T-cell (primary cell): ENCODE results near the gene DNAJB12. TPM values are rescaled to one million over a fixed set of nuclear protein-coding genes. Genes with fewer than 3 reads are reported as not detected.

Experiments used
- ATAC-seq, 4 experiments: fragments of 200-7000 bp in 3 of 4; fragments of 150-1000 bp in 1 of 4; cut with Tn5 transposase; replicated peaks in 1 of 4; 1 replicate in 3 of 4; 2 replicates in 1 of 4; pipeline ENCODE4 v1.10.0; 2021; ENCODE audit warnings: moderate library complexity in 3 of 4, mild to moderate bottlenecking in 2 of 4, moderate number of reproducible peaks in 1 of 4
- CTCF ChIA-PET, 2 donors: fragments of 300-600 bp; sonication (Branson Sonifier 250); formaldehyde crosslinking; loops; one replicate each; lab custom pipeline; 2022; ENCODE audit warnings: antibody characterized with exemption in 2 of 2; lab: Charles Lee
- POLR2A ChIA-PET, 2 donors: fragments of 300-600 bp; sonication (Branson Sonifier 250); formaldehyde crosslinking; loops; one replicate each; lab custom pipeline; 2022; ENCODE audit warnings: antibody characterized with exemption in 2 of 2; lab: Charles Lee
- DNase-seq, 35 experiments: peaks; one replicate each; pipeline versions ENCODE4 v3.0.0 to v3.0.0-alpha.2; 2013 to 2023
- H3K27ac ChIP-seq: one replicate; pipeline ENCODE4 v1.5.1; 2013; ENCODE audit warnings: low read length
- H3K27me3 ChIP-seq, 2 experiments: replicated peaks in 1 of 2; 1 replicate in 1 of 2; 2 replicates in 1 of 2; pipeline versions ENCODE4 v1.6.1 to v1.7.0; 2013; ENCODE audit warnings: low read length in 1 of 2, mixed read lengths in 1 of 2; ENCODE audit not compliant: control insufficient read depth in 2 of 2, insufficient read depth in 2 of 2; ENCODE audit errors: extremely low read depth in 1 of 2
- H3K36me3 ChIP-seq, 2 donors: 1 replicate in 1 of 2; 2 replicates in 1 of 2; pipeline versions ENCODE4 v1.6.1 to v1.7.0; 2013; ENCODE audit warnings: low read length in 1 of 2; ENCODE audit not compliant: control insufficient read depth in 2 of 2, insufficient read depth in 1 of 2; ENCODE audit errors: extremely low read depth in 1 of 2
- H3K4me1 ChIP-seq, 2 experiments: 1 replicate in 1 of 2; 2 replicates in 1 of 2; pipeline versions ENCODE4 v1.6.1 to v1.7.0; 2013; ENCODE audit warnings: low read length in 2 of 2, mixed read lengths in 1 of 2; ENCODE audit not compliant: insufficient read depth in 2 of 2, control insufficient read depth in 1 of 2; ENCODE audit errors: extremely low read depth in 1 of 2
- H3K4me3 ChIP-seq, 2 donors: 1 replicate in 1 of 2; 2 replicates in 1 of 2; pipeline versions ENCODE4 v1.5.1 to v1.7.0; 2013; ENCODE audit warnings: mild to moderate bottlenecking in 2 of 2, low read length in 1 of 2, moderate library complexity in 1 of 2; ENCODE audit not compliant: control insufficient read depth in 1 of 2; ENCODE audit errors: extremely low read depth in 1 of 2
- H3K9me3 ChIP-seq: 2 replicates; pipeline ENCODE4 v1.7.0; 2013
- H3K27ac Mint-ChIP-seq, 2 donors: one replicate each; pipeline ENCODE4 v1.8.0; 2020 to 2021; ENCODE audit warnings: mild to moderate bottlenecking in 2 of 2, mixed read lengths in 2 of 2
- H3K27me3 Mint-ChIP-seq, 2 donors: one replicate each; pipeline ENCODE4 v1.8.0; 2021 to 2022; ENCODE audit warnings: mixed read lengths in 2 of 2
- H3K36me3 Mint-ChIP-seq: one replicate; pipeline ENCODE4 v1.8.0; 2021; ENCODE audit warnings: mixed read lengths
- H3K4me1 Mint-ChIP-seq, 3 donors: one replicate each; pipeline ENCODE4 v1.8.0; 2020 to 2022; ENCODE audit warnings: mixed read lengths in 3 of 3, mild to moderate bottlenecking in 1 of 3
- H3K4me3 Mint-ChIP-seq, 3 donors: one replicate each; pipeline ENCODE4 v1.8.0; 2020 to 2022; ENCODE audit warnings: mild to moderate bottlenecking in 3 of 3, mixed read lengths in 3 of 3, moderate library complexity in 3 of 3
- H3K9me3 Mint-ChIP-seq, 3 donors: one replicate each; pipeline ENCODE4 v1.8.0; 2020 to 2022; ENCODE audit warnings: mixed read lengths in 3 of 3
- WGBS: methylation state at CpG from one replicate; pipeline ENCODE4 v1.1.5; 2013; ENCODE audit warnings: missing lambda C conversion rate; ENCODE audit not compliant: insufficient coverage; 5-methylcytosine and 5-hydroxymethylcytosine counted together
- total RNA-seq, 35 experiments: library from RNA in 6 of 35; stranded (reverse) in 6 of 35; fragments of 120-200 nt in 1 of 35; gene quantifications; one replicate each; pipeline versions ENCODE4 v1.2.1 to v1.2.4 and lab custom pipeline; 2013 to 2026

The DNAJB12 gene
- total RNA-seq, 5 donors from 2014 or later (not counting 1 experiment from before 2014, with no cell fraction given): 27.1 to 41.4 (median 31.2) TPM

DNA sequence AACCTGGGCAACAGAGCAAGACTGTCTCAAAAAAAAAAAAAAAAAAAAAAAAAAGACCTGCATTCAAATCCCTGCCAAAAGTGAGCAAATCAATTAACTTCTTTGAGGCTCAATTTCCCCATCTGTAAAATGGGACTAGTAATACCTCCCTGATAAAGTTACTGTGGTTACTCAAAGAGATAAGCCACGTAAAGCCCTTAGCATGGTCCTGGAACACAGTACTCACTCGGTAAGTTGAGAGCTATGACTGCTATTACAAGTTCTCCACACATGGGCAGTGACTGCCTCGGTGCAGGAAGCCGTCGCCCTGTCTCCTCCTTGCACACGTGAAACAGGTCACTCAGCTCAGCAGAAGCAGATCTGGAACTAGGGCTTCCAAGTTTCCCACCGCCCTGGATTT is 43.1 kb downstream of the DNAJB12 start:
- H3K27ac Mint-ChIP-seq: peak overlapping the region; percentile 25 to 59
- H3K4me1 Mint-ChIP-seq: peaks cover 62 to 74% (median 67%) of the 10 kb centered on the region in 3 donors
- H3K9me3 Mint-ChIP-seq: no peaks in the 10 kb centered on the region
- Histone ChIP-seq H3K9me3 (no peaks in the 10 kb centered on the region), H3K27me3 (peaks cover 0 to 5% of the 10 kb centered on the region in 2 experiments), H3K4me1 (peaks cover 41 to 64% of the 10 kb centered on the region in 2 experiments), H3K36me3 (no peaks in the 10 kb centered on the region), H3K4me3 (no peak overlapping the region), H3K27ac (no peak overlapping the region)
- ChIA-PET POLR2A (interaction anchor here (0.6 kb wide), 3 partner anchors 9 to 20 kb away, joined by 3 to 5 read pairs (median 4); no protein-coding TSS in a partner anchor), CTCF (interaction anchor here in 1 of 2 donors (1.1 kb wide), 1 partner anchor 37 kb away, joined by 9 read pairs; no protein-coding TSS in a partner anchor)
- no peak overlapping the region for H3K4me3 Mint-ChIP-seq
- H3K36me3 Mint-ChIP-seq: no peaks in the 10 kb centered on the region
- peak; percentile 64 to 71 (median 66) for ATAC-seq
- no peaks in the 10 kb centered on the region for H3K27me3 Mint-ChIP-seq
- WGBS: 60% methylated on average over 3 of the region's 7 CpGs
- DNase-seq: peak in 1 of 35 experiments; percentile 38

- 94% methylated on average over 3 of the region's 4 CpGs for WGBS
- DNase-seq (no peak), ATAC-seq (no peak)
- CTCF ChIA-PET: interaction anchor here in 1 of 2 donors (1.1 kb wide), 1 partner anchor 36 kb away, joined by 9 read pairs; no protein-coding TSS in a partner anchor
- peaks cover 31 to 60% of the 10 kb centered on the region in 2 experiments for H3K4me1 ChIP-seq
- no peak overlapping the region for H3K4me3 ChIP-seq
- peaks cover 0 to 5% of the 10 kb centered on the region in 2 experiments for H3K27me3 ChIP-seq
- no peaks in the 10 kb centered on the region for H3K36me3 Mint-ChIP-seq
- no peaks in the 10 kb centered on the region for H3K27me3 Mint-ChIP-seq
- peak overlapping the region in 1 of 2 donors; percentile 39 for H3K27ac Mint-ChIP-seq
- POLR2A ChIA-PET: no interaction called here
- H3K4me3 Mint-ChIP-seq: peak overlapping the region in 1 of 3 donors; percentile 76
- no peaks in the 10 kb centered on the region for H3K9me3 Mint-ChIP-seq
- H3K4me1 Mint-ChIP-seq: peaks cover 62 to 71% (median 64%) of the 10 kb centered on the region in 3 donors
- no peak overlapping the region for H3K27ac ChIP-seq
- no peaks in the 10 kb centered on the region for H3K9me3 ChIP-seq
- H3K36me3 ChIP-seq: no peaks in the 10 kb centered on the region
Observed at GRCh38 chr10:72310636-72311035, 44.1 kb downstream of the DNAJB12 start.

- POLR2A ChIA-PET: no interaction called here
- Mint-ChIP-seq H3K36me3 (no peaks in the 10 kb centered on the region), H3K27me3 (no peaks in the 10 kb centered on the region), H3K4me3 (peak overlapping the region in 1 of 3 donors; percentile 76), H3K9me3 (no peaks in the 10 kb centered on the region), H3K27ac (peak overlapping the region; percentile 39 to 60), H3K4me1 (peaks cover 62 to 71% (median 64%) of the 10 kb centered on the region in 3 donors)
- DNase-seq (no peak), ATAC-seq (no peak)
- Histone ChIP-seq H3K27me3 (peaks cover 0 to 5% of the 10 kb centered on the region in 2 experiments), H3K27ac (no peak overlapping the region), H3K4me3 (no peak overlapping the region), H3K36me3 (no peaks in the 10 kb centered on the region), H3K4me1 (peaks cover 32 to 60% of the 10 kb centered on the region in 2 experiments), H3K9me3 (no peaks in the 10 kb centered on the region)
- 91% methylated on average over 6 of the region's 11 CpGs for WGBS
- CTCF ChIA-PET: no interaction called here
Observed at GRCh38 chr10:72310241-72310633, 44.5 kb downstream of the DNAJB12 start.

DNA sequence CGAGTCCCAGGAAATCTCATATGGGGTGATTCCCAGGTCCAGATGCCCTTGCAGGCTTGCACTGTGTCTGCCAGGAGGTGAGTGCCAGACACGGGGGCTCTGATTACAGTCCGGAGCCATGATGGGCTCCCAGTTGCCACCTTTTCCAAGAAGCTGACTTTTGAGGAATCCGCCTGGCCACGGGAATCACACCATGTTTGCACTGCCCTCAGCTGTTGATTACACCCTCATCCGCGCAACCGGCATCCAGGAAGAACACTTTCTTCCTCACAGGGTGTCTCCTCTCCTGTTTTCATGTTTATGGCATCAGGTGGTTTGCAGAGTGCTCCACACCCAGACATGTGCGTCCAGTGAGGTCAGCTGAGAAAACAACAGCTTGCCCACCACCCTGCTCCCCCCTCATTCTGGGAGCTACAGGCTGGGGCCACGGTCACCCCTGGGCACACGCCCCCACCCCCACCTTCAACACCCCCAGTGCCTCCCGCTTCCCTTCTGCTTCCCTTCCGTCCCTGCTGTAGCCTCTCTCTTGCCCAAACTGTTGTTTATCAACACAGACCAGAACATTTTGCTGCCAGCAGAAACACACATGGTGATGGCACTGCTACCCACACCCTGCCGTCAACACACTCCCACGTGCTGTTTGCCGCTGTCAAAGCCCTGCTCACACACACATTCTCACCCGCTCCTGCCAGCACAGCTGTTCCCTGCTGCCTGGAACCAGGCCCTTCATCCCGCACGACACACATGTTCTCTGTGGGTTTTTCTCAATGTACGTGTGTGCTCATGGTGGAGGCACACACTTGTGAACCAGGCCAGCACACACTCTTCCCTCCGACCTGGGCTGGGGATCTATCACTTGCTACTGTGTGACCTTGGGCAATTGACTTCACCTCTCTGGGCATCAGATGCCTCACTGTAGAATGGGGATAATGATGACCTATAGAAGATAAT is 45.2 kb downstream of the DNAJB12 start:
- CTCF ChIA-PET: interaction anchor here in 1 of 2 donors (1.1 kb wide), 1 partner anchor 28 kb away, joined by 3 read pairs; no protein-coding TSS in a partner anchor
- 80% methylated on average over 18 of the region's 21 CpGs for WGBS
- no peaks in the 10 kb centered on the region for H3K9me3 ChIP-seq
- H3K36me3 ChIP-seq: no peaks in the 10 kb centered on the region
- DNase-seq: peak in 1 of 35 experiments; percentile 68
- Mint-ChIP-seq H3K4me1 (peaks cover 59 to 72% (median 62%) of the 10 kb centered on the region in 3 donors), H3K36me3 (no peaks in the 10 kb centered on the region), H3K4me3 (peak overlapping the region in 1 of 3 donors; percentile 76), H3K9me3 (no peaks in the 10 kb centered on the region), H3K27ac (peak overlapping the region; percentile 65 to 79), H3K27me3 (no peaks in the 10 kb centered on the region)
- POLR2A ChIA-PET: no interaction called here
- peaks cover 33 to 60% of the 10 kb centered on the region in 2 experiments for H3K4me1 ChIP-seq
- no peak overlapping the region for H3K27ac ChIP-seq
- ATAC-seq: peak in 2 of 4 experiments; percentile 30 to 60
- peaks cover 0 to 5% of the 10 kb centered on the region in 2 experiments for H3K27me3 ChIP-seq
- no peak overlapping the region for H3K4me3 ChIP-seq

DNA sequence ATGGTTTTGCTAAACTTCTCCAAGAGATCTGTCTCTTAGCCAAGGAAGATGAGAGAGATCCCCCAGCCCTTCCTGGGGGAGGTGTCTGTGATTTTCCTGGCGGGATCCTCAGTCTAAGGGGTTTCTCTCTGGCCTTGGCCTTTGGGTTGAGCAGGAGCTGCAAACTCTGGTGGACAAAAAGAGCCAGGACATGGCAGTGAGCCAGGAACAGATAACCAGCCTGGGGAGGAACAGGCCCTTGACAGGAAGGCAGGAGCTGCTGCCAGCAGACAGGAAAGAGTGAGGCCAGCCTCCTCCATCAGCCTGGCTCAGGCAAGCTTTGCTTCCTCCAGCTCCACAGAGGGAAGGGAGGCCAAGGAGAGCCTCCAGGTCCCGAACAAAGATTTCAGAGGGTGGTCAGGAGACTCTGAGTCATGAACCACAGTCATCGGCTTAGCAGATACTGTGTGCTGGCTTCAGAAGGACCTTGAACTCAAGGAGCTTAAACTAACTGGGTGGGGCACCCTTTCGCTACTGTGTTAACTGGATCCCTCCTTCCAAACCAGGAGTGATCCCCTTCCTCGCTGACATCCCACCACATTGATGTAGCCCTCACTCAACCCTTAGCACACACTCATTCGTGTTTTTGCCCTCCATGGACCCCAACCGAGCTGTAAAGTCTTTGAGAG is 46.3 kb downstream of the DNAJB12 start:
- CTCF ChIA-PET: interaction anchor here in 1 of 2 donors (0.5 to 1.1 kb wide), 2 partner anchors 29 to 37 kb away, joined by 3 read pairs; no protein-coding TSS in a partner anchor
- H3K9me3 Mint-ChIP-seq: no peaks in the 10 kb centered on the region
- Histone ChIP-seq H3K27me3 (peaks cover 0 to 5% of the 10 kb centered on the region in 2 experiments), H3K4me3 (no peak overlapping the region), H3K4me1 (peaks cover 33 to 58% of the 10 kb centered on the region in 2 experiments), H3K36me3 (no peaks in the 10 kb centered on the region), H3K9me3 (no peaks in the 10 kb centered on the region), H3K27ac (no peak overlapping the region)
- ATAC-seq: peak in 3 of 4 experiments; percentile 26 to 49 (median 35)
- POLR2A ChIA-PET: interaction anchor here (0.6 to 0.7 kb wide), 2 partner anchors 11 kb away, joined by 3 read pairs; no protein-coding TSS in a partner anchor
- H3K27me3 Mint-ChIP-seq: no peaks in the 10 kb centered on the region
- peak overlapping the region in 1 of 3 donors; percentile 76 for H3K4me3 Mint-ChIP-seq
- H3K36me3 Mint-ChIP-seq: no peaks in the 10 kb centered on the region
- WGBS: 75% methylated on average over 4 of the region's 7 CpGs
- DNase-seq: no peak
- H3K27ac Mint-ChIP-seq: peak overlapping the region; percentile 65 to 79
- H3K4me1 Mint-ChIP-seq: peaks cover 63 to 74% (median 66%) of the 10 kb centered on the region in 3 donors
